ENCODE data around the gene NLGN1.

NLGN1 gene

DNA sequence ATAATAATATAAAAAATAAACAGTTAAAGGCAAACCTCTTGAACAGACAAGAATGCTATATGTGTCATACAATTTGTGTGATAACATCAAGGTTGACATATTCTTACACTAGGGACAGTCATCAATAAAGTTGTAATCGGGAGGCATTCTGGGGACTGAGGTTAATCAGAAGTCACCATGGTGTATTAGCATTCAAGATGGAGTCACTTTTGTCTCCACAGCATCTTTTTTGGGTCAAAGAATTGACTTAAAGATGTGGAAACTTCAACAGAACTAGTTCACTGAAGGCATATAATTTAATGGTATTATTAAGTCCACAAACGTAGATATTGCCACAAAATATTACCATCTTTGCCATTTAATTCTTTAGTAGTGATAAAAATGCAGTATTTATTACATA, 836.0 kb downstream of the NLGN1 start:
- TF ChIP-seq POLR2AphosphoS5 (IDR thresholded peaks at IDR 0.05; ENCODE audit: low read depth, low read length), result no peak
- TF ChIP-seq FOXP2 (optimal IDR thresholded peaks at IDR 0.05; ENCODE audit: borderline replicate concordance, extremely low read depth, extremely low read length, insufficient read depth), result no peak
- TF ChIP-seq, protein P1, sequence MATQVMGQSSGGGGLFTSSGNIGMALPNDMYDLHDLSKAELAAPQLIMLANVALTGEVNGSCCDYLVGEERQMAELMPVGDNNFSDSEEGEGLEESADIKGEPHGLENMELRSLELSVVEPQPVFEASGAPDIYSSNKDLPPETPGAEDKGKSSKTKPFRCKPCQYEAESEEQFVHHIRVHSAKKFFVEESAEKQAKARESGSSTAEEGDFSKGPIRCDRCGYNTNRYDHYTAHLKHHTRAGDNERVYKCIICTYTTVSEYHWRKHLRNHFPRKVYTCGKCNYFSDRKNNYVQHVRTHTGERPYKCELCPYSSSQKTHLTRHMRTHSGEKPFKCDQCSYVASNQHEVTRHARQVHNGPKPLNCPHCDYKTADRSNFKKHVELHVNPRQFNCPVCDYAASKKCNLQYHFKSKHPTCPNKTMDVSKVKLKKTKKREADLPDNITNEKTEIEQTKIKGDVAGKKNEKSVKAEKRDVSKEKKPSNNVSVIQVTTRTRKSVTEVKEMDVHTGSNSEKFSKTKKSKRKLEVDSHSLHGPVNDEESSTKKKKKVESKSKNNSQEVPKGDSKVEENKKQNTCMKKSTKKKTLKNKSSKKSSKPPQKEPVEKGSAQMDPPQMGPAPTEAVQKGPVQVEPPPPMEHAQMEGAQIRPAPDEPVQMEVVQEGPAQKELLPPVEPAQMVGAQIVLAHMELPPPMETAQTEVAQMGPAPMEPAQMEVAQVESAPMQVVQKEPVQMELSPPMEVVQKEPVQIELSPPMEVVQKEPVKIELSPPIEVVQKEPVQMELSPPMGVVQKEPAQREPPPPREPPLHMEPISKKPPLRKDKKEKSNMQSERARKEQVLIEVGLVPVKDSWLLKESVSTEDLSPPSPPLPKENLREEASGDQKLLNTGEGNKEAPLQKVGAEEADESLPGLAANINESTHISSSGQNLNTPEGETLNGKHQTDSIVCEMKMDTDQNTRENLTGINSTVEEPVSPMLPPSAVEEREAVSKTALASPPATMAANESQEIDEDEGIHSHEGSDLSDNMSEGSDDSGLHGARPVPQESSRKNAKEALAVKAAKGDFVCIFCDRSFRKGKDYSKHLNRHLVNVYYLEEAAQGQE (IDR thresholded peaks at IDR 0.05; ENCODE audit: insufficient read depth in 1 of 2, low read depth in 2 of 2, low read length in 2 of 2), result no peak
- TF ChIP-seq SIN3A (IDR thresholded peaks at IDR 0.05; ENCODE audit: borderline replicate concordance, insufficient read depth, low read length), result no peak
- TF ChIP-seq TAF1 (IDR thresholded peaks at IDR 0.05; ENCODE audit: borderline replicate concordance, insufficient read depth, low read length), result no peak

DNA sequence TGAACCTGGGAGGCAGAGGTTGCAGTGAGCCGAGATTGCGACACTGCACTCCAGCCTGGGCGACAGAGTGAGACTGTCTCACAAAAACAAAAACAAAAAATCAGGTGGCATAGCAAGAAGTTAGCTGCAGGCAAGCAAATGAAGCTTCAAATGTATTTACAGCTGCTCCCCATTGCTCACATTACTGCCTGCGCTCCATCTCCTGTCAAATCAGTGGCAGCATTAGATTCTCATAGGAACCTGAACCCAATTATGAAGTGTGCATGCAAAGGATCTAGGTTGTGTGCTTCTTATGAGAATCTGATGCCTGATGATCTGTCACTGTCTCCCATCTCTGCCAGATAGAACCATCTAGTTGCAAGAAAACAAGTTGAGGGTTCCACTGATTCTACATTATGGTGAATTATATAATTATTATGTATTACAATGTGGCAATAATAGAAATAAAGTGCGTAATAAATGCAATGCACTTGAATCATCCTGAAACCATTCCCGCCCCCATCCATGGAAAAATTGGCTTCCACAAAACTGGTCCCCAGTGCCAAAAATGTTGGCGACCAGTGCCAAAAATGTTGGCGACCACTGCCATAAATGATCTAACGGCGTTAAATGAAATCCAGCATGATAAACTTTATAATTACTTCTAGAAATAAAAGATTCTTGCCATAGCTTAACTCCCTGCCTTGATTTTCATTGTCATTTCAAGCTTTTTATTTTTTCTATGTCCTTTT, 844.9 kb downstream of the NLGN1 start:
- TF ChIP-seq SIN3A (IDR thresholded peaks at IDR 0.05; ENCODE audit: borderline replicate concordance, insufficient read depth, low read length) (no peak), FOXP2 (optimal IDR thresholded peaks at IDR 0.05; ENCODE audit: borderline replicate concordance, extremely low read depth, extremely low read length, insufficient read depth) (no peak), POLR2AphosphoS5 (IDR thresholded peaks at IDR 0.05; ENCODE audit: low read depth, low read length) (no peak), TAF1 (IDR thresholded peaks at IDR 0.05; ENCODE audit: borderline replicate concordance, insufficient read depth, low read length) (no peak)
- TF ChIP-seq, protein P1 (IDR thresholded peaks at IDR 0.05; ENCODE audit: insufficient read depth in 1 of 2, low read depth in 2 of 2, low read length in 2 of 2), result no peak

DNA sequence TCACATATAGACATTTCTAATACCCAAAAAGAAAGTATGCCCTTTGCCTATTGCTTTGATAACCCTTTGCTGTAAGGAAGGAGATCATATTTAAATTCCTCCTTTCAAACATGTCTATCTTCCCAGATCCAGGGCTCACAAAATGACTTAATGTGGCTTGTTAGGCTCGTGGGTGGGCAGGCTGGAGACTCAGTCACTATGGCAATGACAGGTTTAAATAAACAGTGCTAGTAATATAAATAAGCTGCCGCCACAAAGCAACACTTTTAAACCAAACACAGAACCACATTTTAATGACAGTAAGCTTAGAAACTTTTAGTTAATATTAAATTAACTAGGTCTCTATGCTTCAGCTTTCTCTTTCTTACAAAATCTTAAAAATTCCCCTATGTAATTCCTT, 845.6 kb downstream of the NLGN1 start:
- TF ChIP-seq, protein P1 (IDR thresholded peaks at IDR 0.05; ENCODE audit: insufficient read depth in 1 of 2, low read depth in 2 of 2, low read length in 2 of 2), result no peak
- TF ChIP-seq TAF1 (IDR thresholded peaks at IDR 0.05; ENCODE audit: borderline replicate concordance, insufficient read depth, low read length), result no peak
- TF ChIP-seq POLR2AphosphoS5 (IDR thresholded peaks at IDR 0.05; ENCODE audit: low read depth, low read length), result no peak
- no peak for TF ChIP-seq SIN3A (IDR thresholded peaks at IDR 0.05; ENCODE audit: borderline replicate concordance, insufficient read depth, low read length)
- no peak for TF ChIP-seq FOXP2 (optimal IDR thresholded peaks at IDR 0.05; ENCODE audit: borderline replicate concordance, extremely low read depth, extremely low read length, insufficient read depth)

DNA sequence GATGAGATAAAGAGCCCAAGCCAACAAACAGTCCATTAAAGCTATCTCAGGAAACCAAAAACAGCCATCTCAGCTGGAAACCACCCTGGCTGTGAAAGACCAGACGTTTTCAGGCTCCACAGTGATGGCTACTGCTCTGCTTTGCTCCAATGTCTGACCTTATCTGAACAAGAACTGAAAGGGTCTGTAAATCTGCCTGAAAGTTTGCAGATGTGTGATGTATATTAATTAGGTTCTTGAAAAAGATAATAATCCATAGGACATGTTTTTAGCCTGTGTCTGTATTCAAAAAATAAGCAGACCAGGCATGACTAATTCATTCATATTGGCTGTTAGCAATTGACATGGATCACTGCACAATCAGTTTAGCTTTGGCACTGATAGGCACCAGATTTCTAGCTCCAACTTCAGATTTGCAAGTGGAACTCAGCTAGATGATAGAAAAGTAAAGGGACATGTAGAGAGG, 850.2 kb downstream of the NLGN1 start:
- TF ChIP-seq, protein P1 (IDR thresholded peaks at IDR 0.05; ENCODE audit: insufficient read depth in 1 of 2, low read depth in 2 of 2, low read length in 2 of 2), result no peak
- TF ChIP-seq POLR2AphosphoS5 (IDR thresholded peaks at IDR 0.05; ENCODE audit: low read depth, low read length) (no peak), TAF1 (IDR thresholded peaks at IDR 0.05; ENCODE audit: borderline replicate concordance, insufficient read depth, low read length) (no peak), SIN3A (IDR thresholded peaks at IDR 0.05; ENCODE audit: borderline replicate concordance, insufficient read depth, low read length) (no peak), FOXP2 (optimal IDR thresholded peaks at IDR 0.05; ENCODE audit: borderline replicate concordance, extremely low read depth, extremely low read length, insufficient read depth) (no peak)
